AG10803 (cell line): ENCODE measurements around the gene SAFB.

Experiments used
- DNase-seq: peaks from one replicate; pipeline ENCODE4 v3.0.0; 2010; ENCODE audit warnings: low read depth
- H3K4me3 ChIP-seq: 2 replicates; pipeline ENCODE4 v1.5.1; 2011; ENCODE audit warnings: mild to moderate bottlenecking, low read length, control low read depth
- CTCF ChIP-seq: conservative IDR thresholded peaks from 2 replicates; pipeline ENCODE4 v1.5.1; 2011; ENCODE audit warnings: mild to moderate bottlenecking, low read length, control low read depth, inconsistent platforms

SAFB gene

DNA sequence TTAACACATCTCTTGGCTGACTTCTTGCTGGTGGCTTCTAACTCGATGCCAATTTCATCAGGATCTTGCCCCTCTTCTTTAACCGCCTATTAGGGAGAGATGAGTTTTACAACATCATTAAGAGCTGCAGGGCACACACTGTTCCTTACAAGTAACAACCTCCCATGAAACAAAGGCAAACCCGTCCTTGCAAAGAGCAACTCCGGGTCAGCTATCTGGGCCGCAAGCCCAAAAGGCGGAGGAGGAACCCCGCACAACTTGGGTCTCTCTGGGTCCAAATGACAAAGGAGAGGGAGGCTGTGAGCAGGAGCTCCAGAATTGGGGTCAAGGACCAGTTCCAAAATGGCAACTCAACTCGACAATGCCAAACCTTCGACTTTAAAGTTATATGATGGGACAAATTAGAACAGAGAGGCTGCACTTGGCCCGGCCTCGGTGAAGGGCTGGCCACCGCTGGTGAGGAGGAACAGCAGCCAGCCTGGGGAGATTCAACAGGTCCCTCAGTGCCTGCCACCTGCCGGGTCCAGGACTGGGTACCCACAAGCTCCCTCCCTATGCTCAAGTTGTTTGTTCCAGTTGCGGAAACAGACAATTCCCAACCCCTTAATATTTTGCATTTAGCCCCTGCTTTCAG is 1.5 kb upstream of the SAFB start:
- DNase-seq, result no peak
- no peak for TF ChIP-seq CTCF
- peak overlapping the region; percentile 97 for H3K4me3 ChIP-seq

GRCh38 chr19:5621945-5622464 is 878 bp upstream of the SAFB start:
- DNase-seq, result no peak
- no peak for TF ChIP-seq CTCF

GRCh38 chr19:5623397-5624017 is 624 bp downstream of the SAFB start:
- no peak for DNase-seq
- H3K4me3 ChIP-seq, result peak overlapping the region; percentile 100
- no peak for TF ChIP-seq CTCF

More at GRCh38 chr19:5621945-5622464, 878 bp upstream of the SAFB start:
- H3K4me3 ChIP-seq, result peak overlapping the region; percentile 97

- peak overlapping the region; percentile 100 for H3K4me3 ChIP-seq
- no peak for TF ChIP-seq CTCF
- peak; percentile 53 for DNase-seq
Measured at GRCh38 chr19:5624018-5624663, 1.3 kb downstream of the SAFB start.

DNA sequence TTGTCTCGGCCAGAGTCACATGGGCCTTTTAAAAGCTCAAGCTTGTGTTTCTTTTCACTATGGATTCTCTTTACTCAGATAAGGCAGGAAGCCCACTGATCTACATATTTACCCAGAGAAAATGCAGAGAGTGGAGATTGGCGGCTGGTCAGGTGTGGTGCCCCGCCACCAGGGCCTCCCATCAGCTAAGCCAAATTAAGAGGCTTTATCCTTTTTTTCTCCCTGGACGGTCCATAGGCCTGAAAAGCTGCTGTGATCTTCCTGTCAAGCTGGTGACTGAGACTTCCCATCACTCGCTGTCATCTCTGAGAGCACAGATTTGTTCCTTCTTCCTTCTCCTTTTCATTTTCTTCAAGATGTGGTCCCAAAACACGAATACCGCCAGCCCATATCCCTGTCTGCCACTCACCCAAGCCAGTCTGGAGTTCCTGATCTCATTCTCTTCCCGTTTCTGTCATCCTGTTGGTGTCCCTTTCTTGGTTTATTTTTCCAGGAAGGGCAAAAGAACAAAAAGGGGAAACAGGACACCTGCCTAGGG is 1.9 kb downstream of the SAFB start:
- no peak for DNase-seq
- H3K4me3 ChIP-seq, result peak overlapping the region; percentile 100

GRCh38 chr19:5625641-5626040 is 2.8 kb downstream of the SAFB start:
- H3K4me3 ChIP-seq, result peak overlapping the region; percentile 100
- TF ChIP-seq CTCF, result no peak
- no peak for DNase-seq

More for the DNA sequence above, 1.9 kb downstream of the SAFB start:
- no peak for TF ChIP-seq CTCF
